ENCODE measurements around the gene TEDC2. TPM values are rescaled to one million over a fixed set of nuclear protein-coding genes. Genes with fewer than 3 reads are reported as not detected.
A peak's percentile ranks its signal among the peaks of the same experiment; 100 is the strongest.

The TEDC2 gene
- total and polyA plus RNA-seq, 9 of the 15 experiments (the other 6 are each of a cell fraction or from before 2014, with no cell fraction given): 0.75 to 57.0 (median 17.6) TPM

DNA sequence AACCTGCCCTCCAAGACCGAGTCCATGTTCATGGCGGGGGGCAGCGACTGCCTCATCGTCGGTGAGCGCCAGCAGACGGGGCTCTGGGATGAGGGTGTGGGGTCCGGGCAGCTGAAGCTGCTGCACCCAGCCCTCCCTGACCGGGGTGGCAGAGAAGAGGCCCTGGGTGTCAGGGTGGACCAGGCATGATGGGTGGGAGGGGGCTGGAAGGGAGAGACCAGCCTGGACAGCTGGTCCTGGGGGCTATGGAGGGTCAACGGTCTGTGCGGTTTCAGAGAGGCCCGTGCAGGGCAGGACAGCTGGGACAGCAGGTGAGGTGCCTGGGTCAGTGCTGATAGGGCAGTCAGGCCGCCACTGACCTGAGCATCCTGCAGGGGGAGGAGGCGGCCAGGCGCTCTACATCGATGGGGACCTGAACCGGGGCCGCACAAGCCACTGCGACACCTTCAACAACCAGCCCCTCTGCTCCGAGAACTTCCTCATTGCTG is 40.6 kb downstream of the TEDC2 start:
- 66% methylated on average over 16 of the region's 20 CpGs for WGBS (ENCODE audit: insufficient coverage, low coverage, missing lambda C conversion rate)
- ATAC-seq (peak; percentile 69), FAIRE-seq (no peak), DNase-seq (ENCODE audit: extremely low read depth in 1 of 4, low spot score in 3 of 4) (peak in 2 of 4 experiments; percentile 44 to 46)
- no peak overlapping the region for H3K4me2 ChIP-seq (ENCODE audit: insufficient read depth, low read length)
- peaks cover 17 to 75% of the 10 kb centered on the region in 2 experiments for H3K4me1 ChIP-seq (replicated peaks in 1 of 2; ENCODE audit: control insufficient read depth in 2 of 2, insufficient read depth in 2 of 2, low read length in 2 of 2)
- H3K9me3 ChIP-seq (replicated peaks; ENCODE audit: control insufficient read depth, insufficient read depth, low read depth, low read length): no peaks in the 10 kb centered on the region
- H3K27me3 ChIP-seq (ENCODE audit: control insufficient read depth in 2 of 2, insufficient read depth in 2 of 2, low read length in 2 of 2): no peaks in the 10 kb centered on the region
- H3K9ac ChIP-seq (ENCODE audit: insufficient read depth in 1 of 2, low read depth in 2 of 2, low read length in 2 of 2): peak overlapping the region in 1 of 2 experiments; percentile 82; a peak in 1 of 4 replicates
- peaks cover 66% of the 10 kb centered on the region; the same call in 2 of the 3 replicates for H3K36me3 ChIP-seq (ENCODE audit: control insufficient read depth, insufficient read depth, low read length)
- intact Hi-C loops (cut with micrococcal nuclease) (loop anchor here (2.0 to 10.0 kb wide), 3 partner anchors 33 to 156 kb away; partner anchors contain the start of genes ABCA3 and CCNF), in situ Hi-C loops (cut with MboI) (no loop called here)
- ChIA-PET CTCF (ENCODE audit: low intra/inter-chr PET ratio) (interaction anchor here (0.9 to 3.5 kb wide), 6 partner anchors 26 to 306 kb away, joined by 3 to 17 read pairs (median 7); partner anchors contain the start of genes ABCA3, CCNF and TBC1D24), POLR2A (interaction anchor here (0.5 to 1.2 kb wide), 5 partner anchors 11 to 270 kb away, joined by 3 read pairs; no protein-coding TSS in a partner anchor)
- H3K27ac ChIP-seq (ENCODE audit: extremely low read depth, low read depth, low read length): no peak overlapping the region
- H2AFZ ChIP-seq (ENCODE audit: low read depth, low read length): no peak overlapping the region
- H3K79me2 ChIP-seq (ENCODE audit: control insufficient read depth, insufficient read depth, low read length): peaks cover 19% of the 10 kb centered on the region
- H4K20me1 ChIP-seq (replicated peaks; ENCODE audit: control insufficient read depth, insufficient read depth, low read length): peaks cover 9% of the 10 kb centered on the region
- H3K4me3 ChIP-seq: no peak overlapping the region
- no TSS peak for BruUV-seq (replicated peaks)
- no peaks in the 10 kb centered on the region for H3K9me1 ChIP-seq (ENCODE audit: control insufficient read depth, insufficient read depth, low read length)
- TF ChIP-seq PATZ1 (CRISPR knock-in tag; IDR thresholded peaks at IDR 0.05; ENCODE audit: borderline replicate concordance) (no peak), MAX (CRISPR knock-in tag; IDR thresholded peaks at IDR 0.05) (no peak), TFAP4 (CRISPR knock-in tag; IDR thresholded peaks at IDR 0.05; ENCODE audit: borderline replicate concordance) (peak; percentile 54; the same call in 1 of the 2 replicates), POLR2G (IDR thresholded peaks at IDR 0.05; ENCODE audit: low read depth, low read length) (peak; percentile 31; the same call in 1 of the 2 replicates), ATF3 (IDR thresholded peaks at IDR 0.05) (peak; percentile 19; the same call in 1 of the 2 replicates), ATF3 (CRISPR knock-in tag; conservative IDR thresholded peaks at IDR 0.05) (no peak), CBFA2T2 (conservative IDR thresholded peaks at IDR 0.05) (peak; percentile 27; the same call in 1 of the 2 replicates), PML (IDR thresholded peaks at IDR 0.05; ENCODE audit: low read length) (no peak)
- TF ChIP-seq, protein P1, sequence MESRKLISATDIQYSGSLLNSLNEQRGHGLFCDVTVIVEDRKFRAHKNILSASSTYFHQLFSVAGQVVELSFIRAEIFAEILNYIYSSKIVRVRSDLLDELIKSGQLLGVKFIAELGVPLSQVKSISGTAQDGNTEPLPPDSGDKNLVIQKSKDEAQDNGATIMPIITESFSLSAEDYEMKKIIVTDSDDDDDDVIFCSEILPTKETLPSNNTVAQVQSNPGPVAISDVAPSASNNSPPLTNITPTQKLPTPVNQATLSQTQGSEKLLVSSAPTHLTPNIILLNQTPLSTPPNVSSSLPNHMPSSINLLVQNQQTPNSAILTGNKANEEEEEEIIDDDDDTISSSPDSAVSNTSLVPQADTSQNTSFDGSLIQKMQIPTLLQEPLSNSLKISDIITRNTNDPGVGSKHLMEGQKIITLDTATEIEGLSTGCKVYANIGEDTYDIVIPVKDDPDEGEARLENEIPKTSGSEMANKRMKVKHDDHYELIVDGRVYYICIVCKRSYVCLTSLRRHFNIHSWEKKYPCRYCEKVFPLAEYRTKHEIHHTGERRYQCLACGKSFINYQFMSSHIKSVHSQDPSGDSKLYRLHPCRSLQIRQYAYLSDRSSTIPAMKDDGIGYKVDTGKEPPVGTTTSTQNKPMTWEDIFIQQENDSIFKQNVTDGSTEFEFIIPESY (CRISPR knock-in tag; IDR thresholded peaks at IDR 0.05): peak; percentile 100
- TF ChIP-seq, protein P2, sequence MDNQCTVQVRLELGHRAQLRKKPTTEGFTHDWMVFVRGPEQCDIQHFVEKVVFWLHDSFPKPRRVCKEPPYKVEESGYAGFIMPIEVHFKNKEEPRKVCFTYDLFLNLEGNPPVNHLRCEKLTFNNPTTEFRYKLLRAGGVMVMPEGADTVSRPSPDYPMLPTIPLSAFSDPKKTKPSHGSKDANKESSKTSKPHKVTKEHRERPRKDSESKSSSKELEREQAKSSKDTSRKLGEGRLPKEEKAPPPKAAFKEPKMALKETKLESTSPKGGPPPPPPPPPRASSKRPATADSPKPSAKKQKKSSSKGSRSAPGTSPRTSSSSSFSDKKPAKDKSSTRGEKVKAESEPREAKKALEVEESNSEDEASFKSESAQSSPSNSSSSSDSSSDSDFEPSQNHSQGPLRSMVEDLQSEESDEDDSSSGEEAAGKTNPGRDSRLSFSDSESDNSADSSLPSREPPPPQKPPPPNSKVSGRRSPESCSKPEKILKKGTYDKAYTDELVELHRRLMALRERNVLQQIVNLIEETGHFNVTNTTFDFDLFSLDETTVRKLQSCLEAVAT (IDR thresholded peaks at IDR 0.05): 0 out of 4 replicates have a peak, but pooled peaks of 1 of the 2 experiments have one; percentile 27

Measured in K562 (cell line).